ENCODE results near the gene H1-8.
"Not testable (repeated sequence)": the region's sequence is repeated elsewhere in the genome, so short reads cannot be mapped to it uniquely, and the experiment has no call there.

H1-8 gene

DNA sequence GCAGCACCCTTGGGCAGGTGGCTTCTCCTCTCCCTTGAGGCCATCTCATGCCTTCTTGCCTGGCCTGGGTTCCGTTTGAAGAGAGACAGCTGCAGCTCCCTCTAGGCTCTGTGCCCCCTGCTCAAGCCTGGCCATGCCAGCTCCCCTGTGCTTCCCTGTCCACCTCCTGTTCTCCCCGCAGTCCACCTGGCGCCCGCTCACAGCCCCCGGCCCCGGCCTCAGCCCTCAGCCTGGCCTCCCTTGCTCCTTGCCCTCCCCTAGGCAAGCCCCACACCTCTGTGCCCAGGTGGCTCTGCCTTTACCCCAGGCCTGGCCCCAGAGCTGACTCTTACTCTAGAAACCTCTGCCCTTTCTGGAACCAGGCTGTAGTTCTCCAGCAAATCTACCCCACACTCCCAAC lies 28.4 kb upstream of the H1-8 start:
- no peak for FAIRE-seq
- DNase-seq (ENCODE audit: low spot score) = no peak

DNA sequence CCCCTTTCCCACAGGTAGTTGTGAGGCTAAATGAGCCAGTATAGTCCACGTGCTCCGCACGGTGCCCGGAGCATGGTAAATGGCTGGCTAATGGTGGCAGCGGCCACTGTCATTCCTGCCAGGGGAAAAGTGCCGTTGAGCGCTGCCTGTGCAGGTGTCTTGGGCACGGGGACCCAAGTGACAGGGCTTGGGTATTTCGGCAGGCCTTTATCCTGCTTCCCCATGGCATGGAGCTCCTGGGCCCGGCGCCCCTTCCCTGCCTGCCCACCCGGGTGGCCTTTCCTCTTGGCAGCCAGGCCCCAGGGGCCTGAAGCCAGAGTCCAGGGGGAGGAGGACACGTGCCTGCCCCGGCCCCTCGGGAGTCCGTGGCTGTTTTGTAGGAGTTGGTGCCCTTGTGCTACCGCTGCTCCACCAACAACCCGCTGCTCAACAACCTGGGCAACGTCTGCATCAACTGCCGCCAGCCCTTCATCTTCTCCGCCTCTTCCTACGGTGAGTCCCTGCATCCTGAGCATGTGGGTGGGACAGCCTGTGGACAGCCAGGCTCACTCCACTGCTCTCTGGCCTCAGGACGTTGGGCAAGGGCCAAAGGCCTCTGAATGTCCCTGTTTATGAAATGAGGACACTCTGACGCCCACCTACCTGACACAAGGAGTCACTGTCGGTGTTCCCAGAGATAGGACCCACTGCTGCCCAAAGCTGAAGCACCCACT lies 27.7 kb upstream of the H1-8 start:
- peak; percentile 30 for FAIRE-seq

DNA sequence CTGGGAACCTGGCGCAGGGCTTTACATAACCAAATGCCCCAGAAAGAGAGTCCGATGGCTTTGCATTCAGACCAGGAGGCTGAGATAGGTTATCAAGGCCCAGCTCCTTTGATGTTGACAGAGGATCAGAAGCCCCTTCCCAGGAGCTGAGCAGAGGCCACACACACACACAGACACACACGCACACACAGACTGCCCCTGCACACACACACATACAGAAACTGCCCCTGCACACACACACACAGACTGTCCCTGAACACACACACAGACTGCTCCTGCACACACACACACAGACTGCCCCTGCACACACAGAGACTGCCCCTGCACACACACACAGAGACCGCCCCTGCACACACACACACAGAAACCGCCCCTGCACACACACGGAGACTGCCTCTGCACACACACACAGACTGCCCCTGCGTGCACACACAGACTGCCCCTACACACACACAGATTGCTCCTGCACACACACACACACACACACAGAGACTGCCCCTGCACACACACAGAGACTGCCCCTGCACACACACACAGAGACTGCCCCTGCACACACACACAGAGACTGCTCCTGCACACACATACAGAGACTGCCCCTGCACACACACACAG lies 27.0 kb upstream of the H1-8 start:
- not testable (repeated sequence) for DNase-seq (ENCODE audit: low spot score); FAIRE-seq

More for the DNA sequence above, 27.7 kb upstream of the H1-8 start:
- DNase-seq (ENCODE audit: low spot score) = not testable (repeated sequence)

DNA sequence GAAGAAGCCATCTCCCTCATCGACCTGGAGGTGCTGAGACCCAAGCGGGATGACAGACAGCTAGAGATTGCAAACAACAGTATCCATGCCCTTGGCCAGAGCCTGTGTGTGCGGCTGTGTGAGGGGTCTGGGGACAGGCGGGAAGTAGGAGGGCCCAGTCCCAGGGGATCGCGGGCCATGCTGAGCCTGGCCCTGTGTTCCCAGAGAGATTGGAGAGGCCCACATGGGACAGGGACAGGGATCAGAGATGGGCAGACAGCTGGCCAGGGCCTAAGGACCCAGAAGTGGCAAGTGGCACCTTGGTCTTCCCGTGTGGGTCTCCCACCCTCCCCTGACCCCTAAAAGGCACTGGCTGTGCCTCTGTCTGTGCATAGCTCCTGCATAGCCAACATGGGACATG lies 25.5 kb upstream of the H1-8 start:
- FAIRE-seq (no peak), DNase-seq (ENCODE audit: low spot score) (no peak)

DNA sequence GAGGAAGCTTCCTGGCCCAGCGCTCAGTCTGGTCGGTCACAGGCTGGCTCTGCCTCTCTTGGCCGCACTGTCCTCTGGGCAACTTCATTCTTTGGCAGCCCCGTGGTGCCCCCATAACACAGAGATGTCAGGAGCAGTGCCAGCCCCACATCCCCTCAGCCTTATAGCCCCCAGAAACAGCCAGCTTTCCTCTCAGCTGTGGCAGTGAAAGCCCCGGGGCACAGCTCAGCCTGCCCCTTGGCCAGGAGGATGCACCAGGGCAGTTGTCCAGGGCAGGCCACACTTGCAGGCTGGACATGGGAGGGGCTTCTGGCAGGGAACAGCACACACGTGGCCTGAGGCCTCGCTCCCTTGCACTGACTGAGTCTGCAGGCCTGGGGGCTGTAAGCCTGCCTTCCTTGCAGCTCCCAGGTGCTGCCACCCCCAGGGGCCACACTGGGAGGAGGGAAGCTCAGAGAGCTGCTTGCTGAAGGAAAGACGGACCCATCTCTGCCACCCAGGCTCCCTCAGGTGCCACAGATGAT lies 24.9 kb upstream of the H1-8 start:
- no peak for FAIRE-seq
- DNase-seq (ENCODE audit: low spot score) = no peak

DNA sequence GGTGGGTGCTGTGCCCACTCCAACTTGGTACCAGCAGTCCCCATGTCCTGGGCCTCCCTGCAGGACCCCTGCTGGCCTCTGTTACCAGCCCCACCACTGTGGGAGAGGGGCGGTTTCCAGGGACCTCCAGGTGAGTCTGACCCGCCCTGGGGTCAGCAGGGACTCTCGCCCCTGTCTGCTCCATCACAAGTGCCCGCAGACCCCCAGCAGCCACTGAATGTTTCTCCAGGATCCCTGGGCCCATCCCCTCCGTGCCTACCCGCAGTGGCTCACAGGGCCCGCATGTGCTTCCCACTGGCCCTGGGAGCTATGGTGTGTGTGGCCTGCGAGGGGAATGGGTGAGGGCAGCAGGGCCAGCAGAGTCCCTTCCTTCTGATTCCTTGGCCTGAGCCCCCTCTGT lies 24.4 kb upstream of the H1-8 start:
- FAIRE-seq = no peak
- no peak for DNase-seq (ENCODE audit: low spot score)

DNA sequence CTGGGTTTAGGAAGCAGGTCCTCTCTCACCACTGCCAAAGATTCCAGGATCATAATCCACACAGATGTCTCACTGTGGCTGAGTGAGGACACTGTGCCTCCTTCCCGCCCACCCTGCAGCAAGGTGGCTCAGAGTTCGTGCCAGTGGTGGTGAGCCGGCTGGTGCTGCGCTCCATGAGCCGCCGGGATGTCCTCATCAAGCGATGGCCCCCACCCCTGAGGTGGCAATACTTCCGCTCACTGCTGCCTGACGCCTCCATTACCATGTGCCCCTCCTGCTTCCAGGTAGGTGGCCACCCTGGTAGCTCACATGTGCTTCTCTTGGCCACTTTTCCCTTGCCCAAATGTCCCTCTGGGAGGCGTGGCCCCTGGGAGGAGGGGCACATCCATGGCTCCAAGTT lies 23.5 kb upstream of the H1-8 start:
- no peak for FAIRE-seq

DNA sequence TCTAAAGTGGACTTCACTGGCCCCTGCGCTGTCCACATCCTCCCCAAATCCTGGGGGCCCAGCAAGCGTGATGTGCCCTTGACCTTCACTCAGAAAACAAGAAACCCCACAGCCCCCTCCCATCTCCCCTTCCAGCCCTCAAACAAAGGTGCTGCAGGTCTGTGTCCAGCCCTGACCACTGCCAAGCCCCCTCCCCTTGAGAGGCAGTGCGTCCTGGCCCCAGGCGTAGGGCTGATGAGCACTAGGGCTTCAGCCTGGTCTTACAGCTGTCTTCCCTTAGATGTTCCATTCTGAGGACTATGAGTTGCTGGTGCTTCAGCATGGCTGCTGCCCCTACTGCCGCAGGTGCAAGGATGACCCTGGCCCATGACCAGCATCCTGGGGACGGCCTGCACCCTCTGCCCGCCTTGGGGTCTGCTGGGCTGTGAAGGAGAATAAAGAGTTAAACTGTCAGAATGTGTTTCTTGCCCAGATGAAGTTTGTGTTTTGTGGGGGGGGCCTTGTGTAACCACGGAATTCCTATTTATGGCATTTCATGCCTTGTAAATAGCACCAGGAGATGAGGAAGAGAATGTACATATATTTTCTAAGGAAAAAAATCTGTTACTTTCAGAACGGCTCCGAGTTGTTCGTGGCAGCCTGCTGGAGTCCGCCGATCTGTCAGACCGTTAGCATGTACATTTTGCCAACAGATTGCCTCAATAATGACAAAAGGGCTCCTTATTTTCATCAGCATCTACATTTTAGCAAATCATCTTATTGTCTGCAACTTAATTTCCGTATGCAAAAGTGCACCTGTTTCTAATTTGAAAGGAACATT lies 22.9 kb upstream of the H1-8 start:
- FAIRE-seq = no peak

More for the DNA sequence above, 23.5 kb upstream of the H1-8 start:
- DNase-seq (ENCODE audit: low spot score) = no peak

DNA sequence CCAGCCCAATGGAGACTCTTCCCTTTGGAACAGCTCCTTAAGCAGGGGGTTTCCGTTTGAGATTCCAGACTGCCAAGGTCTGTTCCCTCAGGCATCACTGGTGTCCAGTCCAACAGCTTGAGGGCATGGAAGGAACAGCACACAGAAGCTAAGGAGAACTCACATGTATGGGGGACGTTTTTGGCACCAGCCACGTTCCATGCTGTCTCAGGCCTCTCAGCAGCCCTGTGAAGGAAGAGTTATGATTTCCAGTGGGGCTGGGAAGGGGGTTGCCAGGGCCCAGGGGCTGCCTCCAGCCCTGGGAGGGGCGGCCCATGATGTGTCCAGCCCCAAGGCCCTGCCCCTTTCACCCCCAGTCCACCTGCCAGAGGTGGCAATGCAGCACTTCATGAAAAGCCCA lies 22.0 kb upstream of the H1-8 start:
- no peak for DNase-seq (ENCODE audit: low spot score)
- FAIRE-seq = no peak

More for the DNA sequence above, 22.9 kb upstream of the H1-8 start:
- DNase-seq (ENCODE audit: low spot score) = no peak

DNA sequence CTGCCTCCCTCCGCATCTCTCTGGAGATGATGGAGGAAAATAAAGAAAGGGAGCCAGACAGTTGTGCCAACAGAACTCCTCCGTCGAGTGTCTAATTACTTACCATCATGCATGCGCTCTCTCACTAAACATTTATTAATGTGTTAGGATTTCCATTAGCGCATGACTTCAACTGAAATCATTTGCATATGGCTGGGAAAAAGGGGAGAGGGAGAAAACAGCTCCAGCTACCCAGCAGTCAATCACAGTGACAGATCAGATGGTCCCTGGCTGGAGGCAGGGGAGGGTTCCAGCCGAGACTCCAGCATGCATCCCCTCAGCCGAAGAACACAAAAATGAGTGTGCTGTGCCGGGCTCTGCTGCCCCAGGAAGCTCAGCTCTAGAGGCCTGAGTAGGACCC lies 21.4 kb upstream of the H1-8 start:
- DNase-seq (ENCODE audit: low spot score) (no peak), FAIRE-seq (no peak)

DNA sequence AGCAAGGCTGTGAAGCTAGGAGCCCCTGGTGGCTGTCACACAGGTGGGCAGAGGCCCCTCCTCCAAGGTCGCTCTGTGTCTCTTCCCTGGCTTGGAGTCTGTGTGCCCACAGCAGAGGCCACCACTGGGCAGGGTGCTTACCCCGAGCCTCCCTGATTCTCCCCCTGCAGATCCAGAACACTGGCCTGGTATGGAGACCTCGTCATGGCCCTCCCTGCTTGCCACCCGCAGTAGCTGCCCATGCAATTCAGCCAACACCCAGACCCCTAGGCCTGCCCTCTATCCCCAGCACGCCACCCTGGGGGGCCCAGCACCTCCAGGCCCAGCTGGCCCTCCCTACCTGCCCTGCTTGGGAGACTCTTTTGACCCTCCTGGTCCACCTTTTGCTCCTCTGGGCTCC lies 20.0 kb upstream of the H1-8 start:
- FAIRE-seq (no peak), DNase-seq (ENCODE audit: low spot score) (no peak)

DNA sequence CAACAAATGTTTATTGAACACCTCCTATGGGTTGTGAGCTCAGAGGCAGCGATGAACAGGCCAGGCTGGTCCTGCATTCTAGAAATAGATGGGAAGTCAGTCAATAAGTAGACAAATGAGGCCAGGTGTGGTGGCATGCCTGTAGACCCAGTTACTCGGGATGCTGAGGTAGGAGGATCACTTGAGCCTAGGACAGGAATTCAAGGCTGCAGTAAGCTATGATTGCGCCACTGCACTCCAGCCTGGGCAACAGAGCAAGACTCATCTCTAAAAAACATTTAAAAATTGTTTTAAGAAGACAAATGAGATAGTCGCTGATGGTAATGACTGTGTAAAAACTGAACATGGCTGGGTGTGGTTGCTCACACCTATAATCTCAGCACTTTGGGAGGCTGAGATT lies 18.9 kb upstream of the H1-8 start:
- FAIRE-seq = no peak
- no peak for DNase-seq (ENCODE audit: low spot score)

DNA sequence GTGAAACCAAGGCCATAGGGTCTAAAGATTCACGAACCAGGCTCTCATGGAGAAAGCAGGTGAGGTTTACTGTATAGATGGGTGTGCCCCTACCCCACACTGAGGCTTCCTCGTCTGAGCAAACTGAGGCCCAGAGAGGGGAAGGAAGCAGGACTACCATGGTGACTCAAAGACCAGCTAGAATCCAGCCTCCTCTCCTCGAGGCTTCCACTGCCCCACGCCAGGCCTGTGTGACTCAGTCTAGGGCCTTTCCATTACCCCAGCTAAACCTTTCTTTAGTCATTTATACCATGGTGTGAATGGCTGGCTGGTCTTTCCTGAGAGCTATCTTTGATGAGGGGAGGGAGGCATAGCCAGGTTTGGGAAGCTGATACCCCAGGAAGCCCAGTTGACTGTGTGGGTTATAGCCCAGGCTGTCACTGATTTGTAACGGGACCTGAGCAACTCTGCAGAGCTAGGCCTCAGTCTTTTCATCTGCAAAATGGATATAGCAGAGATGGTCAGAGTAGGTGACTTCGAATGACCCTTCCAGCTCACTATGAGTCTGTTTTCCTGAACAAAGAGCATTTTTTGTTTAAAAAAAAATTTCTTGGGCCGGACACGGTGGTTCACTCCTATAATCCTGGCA lies 17.5 kb upstream of the H1-8 start:
- FAIRE-seq = no peak
- no peak for DNase-seq (ENCODE audit: low spot score)

DNA sequence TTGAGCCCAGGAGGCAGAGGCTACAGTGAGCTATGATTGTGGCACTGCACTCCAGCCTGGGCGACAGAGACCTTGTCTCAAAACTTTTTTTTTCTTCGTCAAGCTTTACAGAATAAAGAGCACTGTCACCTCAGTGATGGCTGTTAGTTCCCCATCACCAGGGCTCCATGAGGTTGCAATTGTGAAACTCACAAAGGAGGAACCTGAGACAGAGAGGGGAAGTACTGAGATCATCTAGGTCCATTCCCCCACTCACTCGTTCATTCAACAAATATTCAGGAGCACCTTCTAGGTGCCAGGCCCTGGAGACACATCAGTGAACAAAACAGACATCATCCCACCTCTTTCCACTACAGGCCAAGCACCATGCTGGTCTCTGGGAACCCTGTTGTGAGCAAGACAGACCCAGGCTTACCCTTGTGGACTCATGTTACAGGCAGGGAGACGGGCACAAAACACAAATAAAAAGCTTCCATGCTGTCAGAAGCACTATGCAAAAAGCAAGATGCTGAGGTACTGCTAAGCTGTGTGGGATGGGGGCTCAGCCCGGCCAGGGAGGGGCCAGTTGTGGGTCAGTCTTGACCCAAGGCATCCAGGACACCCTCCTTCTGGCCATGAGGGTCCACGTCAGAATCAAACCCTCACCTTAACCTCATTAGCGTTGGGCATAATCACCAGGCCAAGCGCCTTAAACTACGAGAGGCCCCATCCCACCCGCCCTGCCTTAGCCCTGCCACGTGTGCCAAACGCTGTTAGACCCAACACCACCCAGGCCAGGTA lies 16.7 kb upstream of the H1-8 start:
- DNase-seq (ENCODE audit: low spot score) (no peak), FAIRE-seq (no peak)

DNA sequence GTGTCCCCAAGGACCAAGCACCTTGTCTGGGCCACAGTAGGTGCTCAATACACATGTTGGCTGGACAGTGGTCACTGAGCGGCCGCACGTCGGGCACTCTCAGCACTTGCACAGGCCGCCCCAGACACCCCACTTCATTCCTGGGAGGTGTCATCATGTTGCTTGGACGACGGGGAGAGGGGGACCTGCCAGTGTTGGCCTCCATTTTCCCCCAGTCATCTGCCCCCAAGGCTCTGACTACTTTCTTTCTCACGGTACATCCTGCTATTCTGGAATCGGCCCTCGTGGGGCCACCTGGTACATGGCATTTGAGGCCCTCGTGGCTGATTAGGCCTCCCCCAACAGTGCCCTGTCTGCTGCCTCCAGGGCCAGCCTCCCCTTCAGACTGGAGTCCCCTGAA lies 15.7 kb upstream of the H1-8 start:
- FAIRE-seq (no peak), DNase-seq (ENCODE audit: low spot score) (no peak)

DNA sequence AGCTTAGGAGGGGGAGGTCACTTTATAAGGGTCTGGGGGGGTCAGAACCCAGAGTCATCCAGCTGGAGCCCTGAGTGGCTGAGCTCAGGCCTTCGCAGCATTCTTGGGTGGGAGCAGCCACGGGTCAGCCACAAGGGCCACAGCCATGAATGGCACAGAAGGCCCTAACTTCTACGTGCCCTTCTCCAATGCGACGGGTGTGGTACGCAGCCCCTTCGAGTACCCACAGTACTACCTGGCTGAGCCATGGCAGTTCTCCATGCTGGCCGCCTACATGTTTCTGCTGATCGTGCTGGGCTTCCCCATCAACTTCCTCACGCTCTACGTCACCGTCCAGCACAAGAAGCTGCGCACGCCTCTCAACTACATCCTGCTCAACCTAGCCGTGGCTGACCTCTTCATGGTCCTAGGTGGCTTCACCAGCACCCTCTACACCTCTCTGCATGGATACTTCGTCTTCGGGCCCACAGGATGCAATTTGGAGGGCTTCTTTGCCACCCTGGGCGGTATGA lies 14.3 kb upstream of the H1-8 start, which contains the start of gene RHO:
Gene RHO (plus strand): TSS at position 51 of the 512 bp plus-strand sequence. CDS start 95 bp downstream, at position 146.
- no peak for FAIRE-seq

DNA sequence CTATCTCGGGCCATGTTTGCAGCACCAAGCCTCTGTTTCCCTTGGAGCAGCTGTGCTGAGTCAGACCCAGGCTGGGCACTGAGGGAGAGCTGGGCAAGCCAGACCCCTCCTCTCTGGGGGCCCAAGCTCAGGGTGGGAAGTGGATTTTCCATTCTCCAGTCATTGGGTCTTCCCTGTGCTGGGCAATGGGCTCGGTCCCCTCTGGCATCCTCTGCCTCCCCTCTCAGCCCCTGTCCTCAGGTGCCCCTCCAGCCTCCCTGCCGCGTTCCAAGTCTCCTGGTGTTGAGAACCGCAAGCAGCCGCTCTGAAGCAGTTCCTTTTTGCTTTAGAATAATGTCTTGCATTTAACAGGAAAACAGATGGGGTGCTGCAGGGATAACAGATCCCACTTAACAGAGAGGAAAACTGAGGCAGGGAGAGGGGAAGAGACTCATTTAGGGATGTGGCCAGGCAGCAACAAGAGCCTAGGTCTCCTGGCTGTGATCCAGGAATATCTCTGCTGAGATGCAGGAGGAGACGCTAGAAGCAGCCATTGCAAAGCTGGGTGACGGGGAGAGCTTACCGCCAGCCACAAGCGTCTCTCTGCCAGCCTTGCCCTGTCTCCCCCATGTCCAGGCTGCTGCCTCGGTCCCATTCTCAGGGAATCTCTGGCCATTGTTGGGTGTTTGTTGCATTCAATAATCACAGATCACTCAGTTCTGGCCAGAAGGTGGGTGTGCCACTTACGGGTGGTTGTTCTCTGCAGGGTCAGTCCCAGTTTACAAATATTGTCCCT lies 13.4 kb upstream of the H1-8 start:
- no peak for DNase-seq (ENCODE audit: low spot score)
- FAIRE-seq = no peak

More for the DNA sequence above, 14.3 kb upstream of the H1-8 start, which contains the start of gene RHO:
- no peak for DNase-seq (ENCODE audit: low spot score)

DNA sequence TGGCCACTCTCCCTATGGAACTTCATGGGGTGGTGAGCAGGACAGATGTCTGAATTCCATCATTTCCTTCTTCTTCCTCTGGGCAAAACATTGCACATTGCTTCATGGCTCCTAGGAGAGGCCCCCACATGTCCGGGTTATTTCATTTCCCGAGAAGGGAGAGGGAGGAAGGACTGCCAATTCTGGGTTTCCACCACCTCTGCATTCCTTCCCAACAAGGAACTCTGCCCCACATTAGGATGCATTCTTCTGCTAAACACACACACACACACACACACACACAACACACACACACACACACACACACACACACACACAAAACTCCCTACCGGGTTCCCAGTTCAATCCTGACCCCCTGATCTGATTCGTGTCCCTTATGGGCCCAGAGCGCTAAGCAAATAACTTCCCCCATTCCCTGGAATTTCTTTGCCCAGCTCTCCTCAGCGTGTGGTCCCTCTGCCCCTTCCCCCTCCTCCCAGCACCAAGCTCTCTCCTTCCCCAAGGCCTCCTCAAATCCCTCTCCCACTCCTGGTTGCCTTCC lies 12.7 kb upstream of the H1-8 start:
- DNase-seq (ENCODE audit: low spot score) (no peak), FAIRE-seq (no peak)

DNA sequence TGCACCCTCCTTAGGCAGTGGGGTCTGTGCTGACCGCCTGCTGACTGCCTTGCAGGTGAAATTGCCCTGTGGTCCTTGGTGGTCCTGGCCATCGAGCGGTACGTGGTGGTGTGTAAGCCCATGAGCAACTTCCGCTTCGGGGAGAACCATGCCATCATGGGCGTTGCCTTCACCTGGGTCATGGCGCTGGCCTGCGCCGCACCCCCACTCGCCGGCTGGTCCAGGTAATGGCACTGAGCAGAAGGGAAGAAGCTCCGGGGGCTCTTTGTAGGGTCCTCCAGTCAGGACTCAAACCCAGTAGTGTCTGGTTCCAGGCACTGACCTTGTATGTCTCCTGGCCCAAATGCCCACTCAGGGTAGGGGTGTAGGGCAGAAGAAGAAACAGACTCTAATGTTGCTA lies 12.2 kb upstream of the H1-8 start:
- FAIRE-seq (no peak), DNase-seq (ENCODE audit: low spot score) (no peak)

All from urothelium cell line (cell line).